MM.1S (cell line): ENCODE results near the gene ATP2B1.

ENCODE experiments used
- EZH2 ChIP-seq: fragments of 300-600 bp; sonication (generic); optimal IDR thresholded peaks from 2 replicates; pipeline ENCODE3; 2017; ENCODE audit warnings: low read depth, mild to moderate bottlenecking, antibody characterized with exemption, low read length, mixed read lengths
- TF ChIP-seq, protein P1 (sequence below): fragments of 300-600 bp; sonication (generic); IDR thresholded peaks from 2 replicates; pipeline ENCODE4 v1.5.1; 2016; ENCODE audit warnings: antibody characterized with exemption, low read length, mixed read lengths

DNA sequence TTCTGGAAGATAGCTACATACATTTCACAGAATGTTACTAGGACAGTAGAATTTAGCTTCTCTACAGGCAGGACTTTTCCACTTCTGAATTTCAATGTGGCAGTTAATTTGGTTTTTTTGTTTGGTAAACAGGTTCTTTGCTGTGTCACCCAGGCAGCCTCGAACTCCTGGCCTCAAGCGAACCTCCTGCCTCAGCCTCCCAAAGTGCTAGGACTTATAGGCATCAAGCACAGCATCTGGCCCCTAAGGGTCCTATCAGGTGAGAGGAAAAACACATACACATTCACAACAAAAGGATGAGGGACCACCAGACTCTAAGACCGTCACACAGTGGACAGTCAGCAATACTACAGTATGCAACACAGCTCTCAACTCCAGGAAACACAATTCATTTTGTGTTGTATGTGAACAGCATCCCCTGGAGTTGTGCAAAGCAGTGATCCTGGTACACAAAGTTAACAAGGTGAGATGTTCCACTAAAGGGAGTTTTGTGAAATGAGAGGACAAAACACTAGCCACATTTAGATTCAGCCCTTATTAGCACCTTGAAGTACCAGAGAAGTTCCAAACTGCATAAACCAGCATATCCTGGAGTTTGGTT lies 6.9 kb downstream of the ATP2B1 start:
- TF ChIP-seq, protein P1, sequence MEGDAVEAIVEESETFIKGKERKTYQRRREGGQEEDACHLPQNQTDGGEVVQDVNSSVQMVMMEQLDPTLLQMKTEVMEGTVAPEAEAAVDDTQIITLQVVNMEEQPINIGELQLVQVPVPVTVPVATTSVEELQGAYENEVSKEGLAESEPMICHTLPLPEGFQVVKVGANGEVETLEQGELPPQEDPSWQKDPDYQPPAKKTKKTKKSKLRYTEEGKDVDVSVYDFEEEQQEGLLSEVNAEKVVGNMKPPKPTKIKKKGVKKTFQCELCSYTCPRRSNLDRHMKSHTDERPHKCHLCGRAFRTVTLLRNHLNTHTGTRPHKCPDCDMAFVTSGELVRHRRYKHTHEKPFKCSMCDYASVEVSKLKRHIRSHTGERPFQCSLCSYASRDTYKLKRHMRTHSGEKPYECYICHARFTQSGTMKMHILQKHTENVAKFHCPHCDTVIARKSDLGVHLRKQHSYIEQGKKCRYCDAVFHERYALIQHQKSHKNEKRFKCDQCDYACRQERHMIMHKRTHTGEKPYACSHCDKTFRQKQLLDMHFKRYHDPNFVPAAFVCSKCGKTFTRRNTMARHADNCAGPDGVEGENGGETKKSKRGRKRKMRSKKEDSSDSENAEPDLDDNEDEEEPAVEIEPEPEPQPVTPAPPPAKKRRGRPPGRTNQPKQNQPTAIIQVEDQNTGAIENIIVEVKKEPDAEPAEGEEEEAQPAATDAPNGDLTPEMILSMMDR: no peak
- no peak for TF ChIP-seq EZH2
